ENCODE measurements around the gene OTUD3. TPM values are rescaled to one million over a fixed set of nuclear protein-coding genes. Genes with fewer than 3 reads are reported as not detected.

OTUD3 gene
- polyA plus RNA-seq, 1 of the 3 experiments (the other 2 are of a cell fraction): 2.6 TPM

DNA sequence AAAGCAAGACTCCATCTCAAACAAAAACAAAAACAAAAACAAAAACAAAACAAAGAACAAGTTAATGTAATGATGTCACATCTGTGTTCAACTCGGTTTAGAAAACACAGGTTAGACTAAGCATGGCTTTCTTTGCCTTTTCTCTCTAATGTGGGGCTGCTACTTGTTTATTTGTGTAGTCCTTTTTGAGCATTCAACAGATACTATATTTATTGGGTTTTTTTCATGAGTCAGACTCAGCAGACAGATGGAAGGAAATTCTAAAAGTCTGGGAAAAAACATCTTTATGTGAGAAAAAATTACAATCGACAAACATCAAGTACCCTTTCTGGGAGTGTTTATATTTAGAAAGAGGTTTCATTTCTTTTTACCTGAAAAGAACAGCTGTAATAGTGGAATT, 22.3 kb upstream of the OTUD3 start (continued):
- TF ChIP-seq, protein P1, sequence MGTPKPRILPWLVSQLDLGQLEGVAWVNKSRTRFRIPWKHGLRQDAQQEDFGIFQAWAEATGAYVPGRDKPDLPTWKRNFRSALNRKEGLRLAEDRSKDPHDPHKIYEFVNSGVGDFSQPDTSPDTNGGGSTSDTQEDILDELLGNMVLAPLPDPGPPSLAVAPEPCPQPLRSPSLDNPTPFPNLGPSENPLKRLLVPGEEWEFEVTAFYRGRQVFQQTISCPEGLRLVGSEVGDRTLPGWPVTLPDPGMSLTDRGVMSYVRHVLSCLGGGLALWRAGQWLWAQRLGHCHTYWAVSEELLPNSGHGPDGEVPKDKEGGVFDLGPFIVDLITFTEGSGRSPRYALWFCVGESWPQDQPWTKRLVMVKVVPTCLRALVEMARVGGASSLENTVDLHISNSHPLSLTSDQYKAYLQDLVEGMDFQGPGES (IDR thresholded peaks at IDR 0.05; ENCODE audit: low read depth, low read length): no peak
- TF ChIP-seq RAD21 (IDR thresholded peaks at IDR 0.05; ENCODE audit: low read length): no peak

DNA sequence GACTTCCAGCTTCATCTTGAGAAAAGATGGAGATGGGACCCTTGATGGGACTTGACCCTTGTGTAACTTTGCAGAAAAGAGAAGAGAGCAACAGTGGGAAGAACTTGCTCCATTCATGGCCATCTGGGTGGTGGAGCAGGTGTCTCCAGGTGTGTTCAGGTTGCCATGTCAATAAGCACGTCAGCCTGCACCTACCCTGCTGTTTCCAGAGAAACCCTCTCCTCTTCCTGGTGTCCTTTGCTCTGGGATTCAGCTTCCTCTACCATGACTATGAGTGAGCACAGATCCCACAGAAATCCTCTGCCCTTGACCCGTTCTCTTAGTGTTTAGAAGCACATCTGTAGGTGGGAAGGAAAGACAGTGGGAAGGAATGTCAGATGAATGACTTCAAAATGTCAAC, 21.8 kb upstream of the OTUD3 start:
- H3K4me3 ChIP-seq (ENCODE audit: low read depth in 2 of 2, low read length in 1 of 2): no peak overlapping the region
- H3K9ac ChIP-seq: no peak overlapping the region
- no peak overlapping the region for H2AFZ ChIP-seq (ENCODE audit: low read depth)
- H3K27ac ChIP-seq (ENCODE audit: low read depth in 2 of 2, low read length in 1 of 2): no peak overlapping the region
- H3K36me3 ChIP-seq (replicated peaks in 1 of 2; ENCODE audit: control insufficient read depth in 1 of 2, insufficient read depth in 2 of 2, low read length in 1 of 2): no peaks in the 10 kb centered on the region
- no peaks in the 10 kb centered on the region for H3K79me2 ChIP-seq (ENCODE audit: insufficient read depth)
- no peaks in the 10 kb centered on the region for H3K9me2 ChIP-seq
- 32% methylated on average over 2 of the region's 2 CpGs for WGBS (ENCODE audit: low lambda C conversion rate)
- POLR2A ChIA-PET: interaction anchor here (0.6 kb wide), 1 partner anchor 12 kb away, joined by 3 read pairs; no protein-coding TSS in a partner anchor
- H3F3A ChIP-seq (replicated peaks; ENCODE audit: insufficient read depth): no peaks in the 10 kb centered on the region
- TF ChIP-seq, protein P1 (IDR thresholded peaks at IDR 0.05; ENCODE audit: low read depth, low read length): no peak
- TF ChIP-seq ELF1 (IDR thresholded peaks at IDR 0.05) (no peak), FOXM1 (IDR thresholded peaks at IDR 0.05; ENCODE audit: low read depth) (no peak), RFX5 (IDR thresholded peaks at IDR 0.05; ENCODE audit: low read length) (no peak), TEAD4 (IDR thresholded peaks at IDR 0.05; ENCODE audit: borderline replicate concordance, insufficient read depth) (no peak), SIN3A (IDR thresholded peaks at IDR 0.05; ENCODE audit: borderline replicate concordance, low read depth, low read length) (no peak), EZH2phosphoT487 (IDR thresholded peaks at IDR 0.05; ENCODE audit: borderline replicate concordance, low read depth) (no peak), GABPA (IDR thresholded peaks at IDR 0.05; ENCODE audit: low read depth) (no peak), TCF12 (IDR thresholded peaks at IDR 0.05) (no peak), TAF1 (IDR thresholded peaks at IDR 0.05; ENCODE audit: borderline replicate concordance, low read depth, low read length) (no peak), NRF1 (IDR thresholded peaks at IDR 0.05; ENCODE audit: low read depth, low read length) (no peak), JUND (IDR thresholded peaks at IDR 0.05) (no peak), NFIC (IDR thresholded peaks at IDR 0.05; ENCODE audit: borderline replicate concordance) (no peak), GATA2 (CRISPR knock-in tag; IDR thresholded peaks at IDR 0.05) (no peak), FOSL2 (IDR thresholded peaks at IDR 0.05; ENCODE audit: borderline replicate concordance, low read depth) (no peak)
- TF ChIP-seq, protein P2, sequence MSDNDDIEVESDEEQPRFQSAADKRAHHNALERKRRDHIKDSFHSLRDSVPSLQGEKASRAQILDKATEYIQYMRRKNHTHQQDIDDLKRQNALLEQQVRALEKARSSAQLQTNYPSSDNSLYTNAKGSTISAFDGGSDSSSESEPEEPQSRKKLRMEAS (IDR thresholded peaks at IDR 0.05; ENCODE audit: low read depth): no peak
- TF ChIP-seq, protein P3, sequence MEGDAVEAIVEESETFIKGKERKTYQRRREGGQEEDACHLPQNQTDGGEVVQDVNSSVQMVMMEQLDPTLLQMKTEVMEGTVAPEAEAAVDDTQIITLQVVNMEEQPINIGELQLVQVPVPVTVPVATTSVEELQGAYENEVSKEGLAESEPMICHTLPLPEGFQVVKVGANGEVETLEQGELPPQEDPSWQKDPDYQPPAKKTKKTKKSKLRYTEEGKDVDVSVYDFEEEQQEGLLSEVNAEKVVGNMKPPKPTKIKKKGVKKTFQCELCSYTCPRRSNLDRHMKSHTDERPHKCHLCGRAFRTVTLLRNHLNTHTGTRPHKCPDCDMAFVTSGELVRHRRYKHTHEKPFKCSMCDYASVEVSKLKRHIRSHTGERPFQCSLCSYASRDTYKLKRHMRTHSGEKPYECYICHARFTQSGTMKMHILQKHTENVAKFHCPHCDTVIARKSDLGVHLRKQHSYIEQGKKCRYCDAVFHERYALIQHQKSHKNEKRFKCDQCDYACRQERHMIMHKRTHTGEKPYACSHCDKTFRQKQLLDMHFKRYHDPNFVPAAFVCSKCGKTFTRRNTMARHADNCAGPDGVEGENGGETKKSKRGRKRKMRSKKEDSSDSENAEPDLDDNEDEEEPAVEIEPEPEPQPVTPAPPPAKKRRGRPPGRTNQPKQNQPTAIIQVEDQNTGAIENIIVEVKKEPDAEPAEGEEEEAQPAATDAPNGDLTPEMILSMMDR (IDR thresholded peaks at IDR 0.05): no peak
- TF ChIP-seq, protein P4, sequence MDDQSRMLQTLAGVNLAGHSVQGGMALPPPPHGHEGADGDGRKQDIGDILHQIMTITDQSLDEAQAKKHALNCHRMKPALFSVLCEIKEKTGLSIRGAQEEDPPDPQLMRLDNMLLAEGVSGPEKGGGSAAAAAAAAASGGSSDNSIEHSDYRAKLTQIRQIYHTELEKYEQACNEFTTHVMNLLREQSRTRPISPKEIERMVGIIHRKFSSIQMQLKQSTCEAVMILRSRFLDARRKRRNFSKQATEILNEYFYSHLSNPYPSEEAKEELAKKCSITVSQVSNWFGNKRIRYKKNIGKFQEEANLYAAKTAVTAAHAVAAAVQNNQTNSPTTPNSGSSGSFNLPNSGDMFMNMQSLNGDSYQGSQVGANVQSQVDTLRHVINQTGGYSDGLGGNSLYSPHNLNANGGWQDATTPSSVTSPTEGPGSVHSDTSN (IDR thresholded peaks at IDR 0.05): no peak
- TF ChIP-seq, protein P5, sequence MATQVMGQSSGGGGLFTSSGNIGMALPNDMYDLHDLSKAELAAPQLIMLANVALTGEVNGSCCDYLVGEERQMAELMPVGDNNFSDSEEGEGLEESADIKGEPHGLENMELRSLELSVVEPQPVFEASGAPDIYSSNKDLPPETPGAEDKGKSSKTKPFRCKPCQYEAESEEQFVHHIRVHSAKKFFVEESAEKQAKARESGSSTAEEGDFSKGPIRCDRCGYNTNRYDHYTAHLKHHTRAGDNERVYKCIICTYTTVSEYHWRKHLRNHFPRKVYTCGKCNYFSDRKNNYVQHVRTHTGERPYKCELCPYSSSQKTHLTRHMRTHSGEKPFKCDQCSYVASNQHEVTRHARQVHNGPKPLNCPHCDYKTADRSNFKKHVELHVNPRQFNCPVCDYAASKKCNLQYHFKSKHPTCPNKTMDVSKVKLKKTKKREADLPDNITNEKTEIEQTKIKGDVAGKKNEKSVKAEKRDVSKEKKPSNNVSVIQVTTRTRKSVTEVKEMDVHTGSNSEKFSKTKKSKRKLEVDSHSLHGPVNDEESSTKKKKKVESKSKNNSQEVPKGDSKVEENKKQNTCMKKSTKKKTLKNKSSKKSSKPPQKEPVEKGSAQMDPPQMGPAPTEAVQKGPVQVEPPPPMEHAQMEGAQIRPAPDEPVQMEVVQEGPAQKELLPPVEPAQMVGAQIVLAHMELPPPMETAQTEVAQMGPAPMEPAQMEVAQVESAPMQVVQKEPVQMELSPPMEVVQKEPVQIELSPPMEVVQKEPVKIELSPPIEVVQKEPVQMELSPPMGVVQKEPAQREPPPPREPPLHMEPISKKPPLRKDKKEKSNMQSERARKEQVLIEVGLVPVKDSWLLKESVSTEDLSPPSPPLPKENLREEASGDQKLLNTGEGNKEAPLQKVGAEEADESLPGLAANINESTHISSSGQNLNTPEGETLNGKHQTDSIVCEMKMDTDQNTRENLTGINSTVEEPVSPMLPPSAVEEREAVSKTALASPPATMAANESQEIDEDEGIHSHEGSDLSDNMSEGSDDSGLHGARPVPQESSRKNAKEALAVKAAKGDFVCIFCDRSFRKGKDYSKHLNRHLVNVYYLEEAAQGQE (IDR thresholded peaks at IDR 0.05; ENCODE audit: low read depth, low read length): no peak
- TF ChIP-seq, protein P6, sequence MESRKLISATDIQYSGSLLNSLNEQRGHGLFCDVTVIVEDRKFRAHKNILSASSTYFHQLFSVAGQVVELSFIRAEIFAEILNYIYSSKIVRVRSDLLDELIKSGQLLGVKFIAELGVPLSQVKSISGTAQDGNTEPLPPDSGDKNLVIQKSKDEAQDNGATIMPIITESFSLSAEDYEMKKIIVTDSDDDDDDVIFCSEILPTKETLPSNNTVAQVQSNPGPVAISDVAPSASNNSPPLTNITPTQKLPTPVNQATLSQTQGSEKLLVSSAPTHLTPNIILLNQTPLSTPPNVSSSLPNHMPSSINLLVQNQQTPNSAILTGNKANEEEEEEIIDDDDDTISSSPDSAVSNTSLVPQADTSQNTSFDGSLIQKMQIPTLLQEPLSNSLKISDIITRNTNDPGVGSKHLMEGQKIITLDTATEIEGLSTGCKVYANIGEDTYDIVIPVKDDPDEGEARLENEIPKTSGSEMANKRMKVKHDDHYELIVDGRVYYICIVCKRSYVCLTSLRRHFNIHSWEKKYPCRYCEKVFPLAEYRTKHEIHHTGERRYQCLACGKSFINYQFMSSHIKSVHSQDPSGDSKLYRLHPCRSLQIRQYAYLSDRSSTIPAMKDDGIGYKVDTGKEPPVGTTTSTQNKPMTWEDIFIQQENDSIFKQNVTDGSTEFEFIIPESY (IDR thresholded peaks at IDR 0.05; ENCODE audit: borderline replicate concordance, low read depth): no peak
- no peaks in the 10 kb centered on the region for H3K9me3 ChIP-seq
- DNase-seq: no peak
- no peaks in the 10 kb centered on the region for H4K20me1 ChIP-seq (ENCODE audit: insufficient read depth)
- CTCF ChIA-PET: interaction anchor here (0.8 kb wide), 1 partner anchor 292 kb away, joined by 3 read pairs; no protein-coding TSS in a partner anchor
- H3K27me3 ChIP-seq (ENCODE audit: insufficient read depth): no peaks in the 10 kb centered on the region
- no peak overlapping the region for H3K4me2 ChIP-seq
- H3K4me1 ChIP-seq (ENCODE audit: control insufficient read depth in 1 of 2, insufficient read depth in 2 of 2, low read depth in 1 of 2, low read length in 1 of 2): no peaks in the 10 kb centered on the region; a peak in 2 of 4 replicates

All from SK-N-SH (cell line).